PC-3 (cell line): ENCODE data around the gene GRIA4.

Experiments
- EZH2 ChIP-seq: fragments of 300-600 bp; sonication (generic); IDR thresholded peaks from one replicate; pipeline ENCODE4 v1.6.1; 2017; ENCODE audit warnings: antibody characterized with exemption, mild to moderate bottlenecking, low read length; ENCODE audit not compliant: unreplicated experiment
- EZH2phosphoT487 ChIP-seq: fragments of 300-600 bp; sonication (generic); IDR thresholded peaks from 2 replicates; pipeline ENCODE4 v1.6.1; 2018; ENCODE audit warnings: mild to moderate bottlenecking, antibody characterized with exemption, low read length, borderline replicate concordance
- TF ChIP-seq, protein P1 (sequence below): fragments of 300-600 bp; sonication (generic); conservative IDR thresholded peaks from 2 replicates; pipeline ENCODE4 v1.5.1; 2017; ENCODE audit warnings: antibody characterized with exemption, low read depth, mild to moderate bottlenecking, low read length

DNA sequence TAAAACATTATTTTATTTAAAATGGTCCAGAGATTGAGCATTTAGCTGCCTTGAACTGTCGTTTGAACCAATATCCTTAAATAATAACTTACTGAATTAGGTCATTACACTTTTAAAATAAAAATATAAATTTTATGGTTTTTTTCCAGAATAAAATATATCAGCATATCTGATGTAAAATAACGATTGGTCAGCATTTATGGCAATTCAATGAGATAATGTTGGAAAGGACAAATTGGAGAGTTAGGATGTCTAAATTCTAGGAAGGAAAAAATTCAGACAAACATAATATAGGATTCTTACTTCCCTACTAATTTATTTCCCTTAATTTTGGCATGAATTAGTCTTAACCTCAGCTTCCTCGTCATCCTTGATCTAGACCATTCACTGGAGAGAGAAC, 113.4 kb downstream of the GRIA4 start:
- TF ChIP-seq, protein P1, sequence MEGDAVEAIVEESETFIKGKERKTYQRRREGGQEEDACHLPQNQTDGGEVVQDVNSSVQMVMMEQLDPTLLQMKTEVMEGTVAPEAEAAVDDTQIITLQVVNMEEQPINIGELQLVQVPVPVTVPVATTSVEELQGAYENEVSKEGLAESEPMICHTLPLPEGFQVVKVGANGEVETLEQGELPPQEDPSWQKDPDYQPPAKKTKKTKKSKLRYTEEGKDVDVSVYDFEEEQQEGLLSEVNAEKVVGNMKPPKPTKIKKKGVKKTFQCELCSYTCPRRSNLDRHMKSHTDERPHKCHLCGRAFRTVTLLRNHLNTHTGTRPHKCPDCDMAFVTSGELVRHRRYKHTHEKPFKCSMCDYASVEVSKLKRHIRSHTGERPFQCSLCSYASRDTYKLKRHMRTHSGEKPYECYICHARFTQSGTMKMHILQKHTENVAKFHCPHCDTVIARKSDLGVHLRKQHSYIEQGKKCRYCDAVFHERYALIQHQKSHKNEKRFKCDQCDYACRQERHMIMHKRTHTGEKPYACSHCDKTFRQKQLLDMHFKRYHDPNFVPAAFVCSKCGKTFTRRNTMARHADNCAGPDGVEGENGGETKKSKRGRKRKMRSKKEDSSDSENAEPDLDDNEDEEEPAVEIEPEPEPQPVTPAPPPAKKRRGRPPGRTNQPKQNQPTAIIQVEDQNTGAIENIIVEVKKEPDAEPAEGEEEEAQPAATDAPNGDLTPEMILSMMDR = no peak
- TF ChIP-seq EZH2 (no peak), EZH2phosphoT487 (no peak)
